WTC11 (cell line): Measurements from ENCODE around the gene IRAK4.

Source experiments
- CTCF ChIP-seq: fragments of 200-600 bp; IDR thresholded peaks from 2 replicates; pipeline ENCODE4 v1.8.0; 2022; ENCODE audit warnings: antibody characterized with exemption
- NFE2L1 ChIP-seq: sonication (generic); formaldehyde crosslinking; IDR thresholded peaks from 2 replicates; pipeline ENCODE4 v1.8.1; 2023; ENCODE audit warnings: missing genetic modification reagents
- NFYB ChIP-seq: sonication (generic); formaldehyde crosslinking; conservative IDR thresholded peaks from 2 replicates; pipeline ENCODE4 v1.8.0; 2022; ENCODE audit warnings: low read depth, missing genetic modification reagents
- ZNF219 ChIP-seq: sonication (generic); formaldehyde crosslinking; IDR thresholded peaks from 2 replicates; pipeline ENCODE4 v1.8.0; 2023; ENCODE audit warnings: missing genetic modification reagents, mild to moderate bottlenecking, borderline replicate concordance

- TF ChIP-seq ZNF219 (no peak), NFE2L1 (CRISPR knock-in tag) (no peak), CTCF (no peak), NFYB (no peak)
These were observed 1.6 kb downstream of the IRAK4 start for GRCh38 chr12:43760396-43760795.
